ENCODE measurements around the gene GOSR1.
"Not testable (repeated sequence)": the region's sequence is repeated elsewhere in the genome, so short reads cannot be mapped to it uniquely, and the experiment has no call there.

The GOSR1 gene

DNA sequence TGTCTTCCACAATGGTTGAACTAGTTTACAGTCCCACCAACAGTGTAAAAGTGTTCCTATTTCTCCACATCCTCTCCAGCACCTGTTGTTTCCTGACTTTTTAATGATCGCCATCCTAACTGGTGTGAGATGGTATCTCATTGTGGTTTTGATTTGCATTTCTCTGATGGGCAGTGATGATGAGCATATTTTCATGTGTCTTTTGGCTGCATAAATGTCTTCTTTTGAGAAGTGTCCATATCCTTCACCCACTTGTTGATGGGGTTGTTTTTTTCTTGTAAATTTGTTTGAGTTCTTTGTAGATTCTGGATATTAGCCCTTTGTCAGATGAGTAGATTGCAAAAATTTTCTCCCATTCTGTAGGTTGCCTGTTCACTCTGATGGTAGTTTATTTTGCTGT lies 84.6 kb downstream of the GOSR1 start:
- DNase-seq (ENCODE audit: low read depth, low spot score): not testable (repeated sequence)

DNA sequence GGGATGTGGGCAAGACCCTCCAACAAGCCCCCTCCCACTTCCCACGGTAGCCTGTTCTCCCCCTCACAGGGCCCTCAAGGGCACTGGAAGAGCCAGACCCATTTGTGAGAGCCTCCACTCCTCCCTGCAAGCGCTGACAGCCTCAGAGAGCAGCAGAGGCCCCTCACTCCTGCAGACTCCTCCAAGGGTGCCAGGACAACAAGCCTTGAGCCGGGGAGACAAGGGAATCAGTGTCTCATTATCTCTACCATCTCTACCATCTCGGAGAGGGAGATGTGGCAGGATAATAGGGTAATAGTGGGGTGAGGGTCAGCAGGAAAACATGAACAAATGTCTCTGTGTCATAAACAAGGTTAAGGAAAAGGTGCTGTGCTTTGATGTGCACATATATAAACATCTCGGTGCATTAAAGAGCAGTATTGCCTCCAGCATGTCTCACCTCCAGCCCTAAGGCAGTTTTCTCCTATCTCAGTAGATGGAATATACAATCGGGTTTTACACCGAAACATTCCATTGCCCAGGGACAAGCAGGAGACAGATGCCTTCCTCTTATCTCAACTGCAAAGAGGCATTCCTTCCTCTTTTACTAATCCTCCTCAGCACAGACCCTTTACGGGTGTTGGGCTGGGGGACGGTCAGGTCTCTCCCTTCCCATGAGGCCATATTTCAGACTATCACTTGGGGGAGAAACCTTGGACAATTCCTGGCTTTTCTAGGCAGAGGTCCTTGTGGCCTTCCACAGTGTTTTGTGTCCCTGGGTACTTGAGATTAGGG lies 86.1 kb downstream of the GOSR1 start:
- DNase-seq (ENCODE audit: low read depth, low spot score): not testable (repeated sequence)

DNA sequence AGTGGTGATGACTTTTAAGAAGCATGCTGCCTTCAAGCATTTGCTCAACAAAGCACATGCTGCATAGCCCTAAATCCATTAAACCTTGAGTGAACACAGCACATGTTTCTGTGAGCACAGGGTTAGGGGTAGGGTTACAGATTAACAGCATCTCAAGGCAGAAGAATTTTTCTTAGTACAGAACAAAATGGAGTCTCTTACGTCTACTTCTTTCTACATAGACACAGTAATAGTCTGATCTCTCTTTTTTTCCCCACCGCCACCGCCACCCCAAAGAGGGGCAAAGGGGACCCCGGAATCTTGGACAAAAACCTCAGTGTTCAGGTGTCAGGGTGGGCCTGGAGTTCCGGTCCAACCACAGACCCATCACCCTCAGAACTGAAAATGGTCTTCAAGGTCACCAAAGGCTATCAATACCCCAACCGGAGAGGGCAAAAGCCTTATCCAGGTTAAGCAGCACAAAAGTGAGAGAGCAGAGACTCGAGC lies 86.7 kb downstream of the GOSR1 start:
- DNase-seq (ENCODE audit: low read depth, low spot score): not testable (repeated sequence)

DNA sequence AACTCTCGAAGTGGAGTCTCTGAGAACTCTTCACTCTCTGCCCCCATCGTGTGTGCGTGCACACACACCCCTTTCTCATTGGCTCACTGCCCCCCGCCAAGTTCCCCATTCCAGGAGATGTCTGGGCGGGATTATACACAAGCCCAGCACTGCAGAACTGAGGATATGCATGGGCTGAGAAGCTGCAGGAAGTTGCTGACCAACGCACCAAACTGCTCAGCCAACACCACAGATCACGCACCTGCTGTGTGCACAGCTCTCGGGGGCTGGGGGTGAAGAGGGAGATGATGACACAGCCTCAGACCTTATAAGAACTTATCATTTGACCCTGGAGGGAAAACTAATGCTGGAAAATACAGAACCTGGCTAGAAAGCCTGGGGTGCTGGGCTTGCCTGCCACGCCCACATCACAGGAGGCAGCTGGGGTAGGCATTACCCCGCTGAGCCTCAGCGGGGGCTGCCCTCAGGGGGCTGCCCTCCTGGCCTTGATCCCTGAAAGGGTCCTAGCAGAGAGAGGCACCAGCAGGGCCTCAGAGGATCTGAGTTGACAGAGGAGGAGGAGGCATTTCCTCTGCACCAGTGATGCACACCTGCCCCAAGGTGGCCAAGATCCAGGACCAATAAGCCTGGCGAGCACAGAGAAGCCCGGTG lies 87.3 kb downstream of the GOSR1 start:
- DNase-seq (ENCODE audit: low read depth, low spot score): not testable (repeated sequence)

DNA sequence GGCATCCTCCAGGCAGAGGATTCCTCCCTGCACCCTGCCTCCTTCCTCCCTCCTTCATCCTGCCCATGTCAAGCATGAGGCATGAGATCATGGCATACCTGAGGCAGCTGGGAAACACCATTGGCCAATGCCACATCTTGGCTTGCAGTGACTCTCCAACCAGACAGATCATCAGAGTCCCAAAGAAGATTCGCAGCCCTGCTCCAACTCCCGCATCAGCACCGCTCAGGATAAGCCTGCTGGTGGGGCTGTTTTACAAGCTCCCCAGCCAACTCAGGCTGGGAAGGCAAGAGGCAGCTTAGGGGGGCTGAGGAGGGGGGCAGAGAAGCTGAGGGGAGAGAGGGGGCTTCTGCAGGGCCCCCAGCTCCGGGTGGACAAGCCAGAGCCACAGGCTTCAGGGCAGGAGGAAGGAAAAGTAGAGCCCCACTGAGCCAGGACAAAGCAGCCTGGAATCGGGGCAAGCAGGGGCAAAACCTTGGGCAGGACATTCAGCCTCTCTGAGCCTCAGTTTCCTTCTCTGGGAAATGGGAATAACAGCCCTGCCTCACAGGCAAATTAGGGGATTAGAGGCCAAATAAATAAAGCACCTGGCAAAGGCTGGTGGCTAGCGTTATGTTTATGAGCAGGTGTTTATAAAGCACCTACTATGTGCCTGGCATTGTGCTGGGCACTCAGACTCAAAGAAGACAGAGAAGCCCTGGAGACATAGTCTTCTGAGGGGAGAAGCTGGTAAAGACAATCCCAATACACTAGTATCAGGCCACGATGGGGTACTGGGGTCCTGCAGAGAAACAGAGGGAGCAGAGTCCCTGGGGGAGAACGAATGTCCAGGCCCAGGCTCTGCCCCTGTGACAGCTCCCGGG lies 88.1 kb downstream of the GOSR1 start:
- no peak for DNase-seq (ENCODE audit: low read depth, low spot score)

DNA sequence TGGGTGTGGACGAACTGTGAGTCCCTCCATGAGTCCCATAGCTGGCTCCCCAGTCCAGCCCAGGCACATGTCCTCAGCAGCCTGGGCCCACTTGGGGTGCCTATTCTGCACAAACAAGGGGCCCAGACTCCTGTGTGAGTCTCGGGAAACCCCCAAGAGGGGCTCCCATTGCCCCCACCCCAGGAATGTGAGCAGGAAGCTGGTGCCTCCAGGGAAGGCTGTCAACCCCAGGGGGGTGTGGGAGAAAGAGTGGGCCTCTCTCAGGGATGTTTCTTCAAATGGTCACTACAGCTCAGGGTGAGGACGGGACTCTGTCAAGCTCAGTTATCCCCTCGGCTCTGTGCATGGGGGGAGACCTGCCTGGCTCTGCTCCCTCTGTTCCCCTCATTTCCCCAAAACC lies 88.9 kb downstream of the GOSR1 start:
- DNase-seq (ENCODE audit: low read depth, low spot score): not testable (repeated sequence)

DNA sequence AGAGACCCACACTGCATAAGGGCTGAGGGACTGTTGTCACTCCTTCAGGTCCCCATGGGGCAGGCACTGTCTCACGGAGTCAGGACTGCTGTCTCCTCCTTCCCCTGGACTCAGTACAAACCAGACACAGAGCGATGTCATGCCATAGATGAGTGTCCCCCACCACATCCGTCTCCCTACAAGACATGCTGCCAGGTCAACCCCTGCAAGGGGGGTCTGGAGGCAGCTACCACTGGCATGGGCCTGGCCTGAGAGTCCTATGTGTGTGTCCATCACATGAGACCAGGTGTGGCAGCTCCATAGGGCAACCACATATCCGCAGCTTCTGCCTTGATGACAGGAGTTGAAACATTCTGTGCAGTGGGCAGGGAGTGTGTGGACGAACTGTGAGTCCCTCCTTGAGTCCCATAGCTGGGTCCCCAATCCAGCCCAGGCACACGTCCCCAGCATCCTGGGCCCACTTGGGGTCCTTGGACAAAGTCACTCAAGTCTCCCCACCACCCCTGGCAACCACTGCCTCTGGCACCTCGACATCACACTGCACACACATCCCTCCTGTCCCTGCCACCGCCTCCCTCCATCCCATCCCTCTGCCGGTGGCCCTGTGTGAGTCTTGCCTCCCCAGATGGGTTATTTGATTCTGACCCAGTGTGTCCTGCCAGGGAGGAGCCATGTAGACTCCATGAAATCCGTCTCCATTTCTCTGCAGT lies 89.5 kb downstream of the GOSR1 start:
- not testable (repeated sequence) for DNase-seq (ENCODE audit: low read depth, low spot score)

DNA sequence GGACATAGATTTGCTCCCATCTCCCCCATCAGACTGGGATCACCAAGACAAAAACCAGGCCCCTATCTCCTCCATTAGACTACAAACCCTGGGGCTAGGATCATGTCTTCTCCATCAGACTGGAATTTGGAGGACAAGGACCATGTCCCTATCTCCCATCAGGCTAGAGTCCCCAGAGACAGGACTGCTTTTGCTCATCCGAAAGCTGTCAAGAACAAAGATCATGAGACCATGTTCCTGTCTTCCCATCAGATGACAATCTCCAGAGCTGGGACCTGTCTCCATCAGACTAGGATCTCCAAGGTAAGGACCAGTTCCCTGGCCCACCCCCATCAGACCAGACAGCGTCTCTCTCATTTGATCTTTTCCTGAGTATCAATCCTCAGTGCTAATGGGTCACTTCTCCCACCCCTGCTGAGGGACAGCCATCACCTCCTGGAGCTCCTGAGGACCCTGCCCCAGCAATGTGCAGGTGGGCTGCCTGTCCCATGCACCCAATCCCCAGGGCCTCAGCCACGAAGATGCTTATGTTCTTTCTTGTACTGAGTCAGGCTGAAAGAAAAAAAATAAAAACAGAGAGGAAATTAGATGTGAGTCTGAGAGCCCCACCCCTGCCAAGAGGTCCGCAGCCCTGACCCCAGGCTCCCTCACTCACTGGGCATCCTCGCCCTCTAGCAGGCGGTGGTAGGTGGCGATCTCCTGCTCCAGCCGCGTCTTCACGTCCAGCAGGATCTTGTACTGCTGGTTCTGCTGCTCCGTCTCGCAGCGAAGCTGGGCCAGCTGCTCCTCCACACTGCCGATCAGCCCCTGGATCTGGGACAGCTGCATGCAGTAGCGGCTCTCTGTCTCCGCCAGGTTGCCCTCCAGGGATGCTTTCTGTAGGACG lies 90.3 kb downstream of the GOSR1 start:
- DNase-seq (ENCODE audit: low read depth, low spot score): no peak

DNA sequence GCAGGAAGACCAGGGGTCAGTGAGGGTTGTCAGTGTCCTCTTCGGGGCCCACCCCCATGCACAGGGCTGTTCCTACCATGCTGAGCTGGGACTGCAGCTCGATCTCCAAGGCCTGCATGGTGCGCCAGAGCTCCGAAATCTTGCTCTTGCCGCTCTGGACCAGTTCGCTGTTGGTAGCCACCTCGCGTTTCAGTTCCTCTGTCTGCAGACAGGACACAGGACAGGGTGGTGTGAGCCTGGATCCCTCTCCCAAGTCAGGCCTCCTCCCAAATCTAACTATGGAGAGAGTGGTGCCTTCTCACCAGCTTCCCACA lies 90.9 kb downstream of the GOSR1 start:
- no peak for DNase-seq (ENCODE audit: low read depth, low spot score)

DNA sequence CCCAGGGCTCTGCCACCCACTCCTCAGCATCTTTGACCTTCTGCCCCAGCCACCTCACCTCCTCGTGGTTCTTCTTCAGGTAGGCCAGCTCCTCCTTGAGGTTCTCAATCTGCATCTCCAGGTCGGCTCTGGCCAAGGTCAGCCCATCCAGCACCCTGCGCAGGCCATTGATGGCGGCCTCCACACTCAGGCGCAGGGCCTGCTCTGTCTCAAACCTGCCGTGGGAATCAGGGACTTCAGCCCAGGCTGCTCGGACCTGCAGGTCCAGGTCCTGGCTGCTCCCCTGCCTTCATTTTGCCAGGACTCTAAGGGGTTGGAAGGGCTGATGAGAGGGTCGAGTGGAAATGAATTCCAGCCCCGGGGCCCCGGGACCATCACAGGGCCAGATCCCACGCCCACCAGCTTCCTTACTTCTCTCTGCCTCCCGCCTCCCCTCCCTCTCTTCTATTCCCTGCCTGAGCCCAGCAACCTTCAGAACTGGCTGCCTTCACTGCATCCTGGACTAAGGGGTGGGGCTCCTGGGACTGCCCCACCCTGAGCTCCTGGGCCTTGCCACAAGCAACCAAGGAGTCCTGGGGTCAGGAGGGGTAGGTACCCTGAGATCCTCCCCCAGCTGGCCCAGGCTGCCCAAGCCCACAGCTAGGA lies 92.4 kb downstream of the GOSR1 start:
- DNase-seq (ENCODE audit: low read depth, low spot score): not testable (repeated sequence)

DNA sequence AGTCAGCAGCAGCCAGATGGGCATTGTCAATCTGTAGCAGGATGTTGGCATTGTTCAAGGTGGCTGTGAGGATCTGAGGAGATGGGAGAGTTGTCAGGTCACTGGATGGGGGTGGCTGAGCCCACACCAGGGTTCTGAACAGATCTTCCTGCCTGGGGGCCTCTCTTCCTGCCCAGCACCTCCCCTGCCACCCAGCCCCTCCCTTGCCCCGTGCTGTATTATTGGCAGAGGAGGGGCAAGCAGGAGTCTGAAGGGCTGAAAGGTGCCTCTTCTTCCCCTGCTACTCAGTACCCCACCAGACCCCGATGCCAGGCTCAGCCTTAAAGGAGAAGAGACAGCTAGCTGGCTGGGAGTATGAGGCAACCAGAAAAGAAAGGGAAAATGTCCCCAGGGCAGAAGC lies 93.0 kb downstream of the GOSR1 start:
- no peak for DNase-seq (ENCODE audit: low read depth, low spot score)

DNA sequence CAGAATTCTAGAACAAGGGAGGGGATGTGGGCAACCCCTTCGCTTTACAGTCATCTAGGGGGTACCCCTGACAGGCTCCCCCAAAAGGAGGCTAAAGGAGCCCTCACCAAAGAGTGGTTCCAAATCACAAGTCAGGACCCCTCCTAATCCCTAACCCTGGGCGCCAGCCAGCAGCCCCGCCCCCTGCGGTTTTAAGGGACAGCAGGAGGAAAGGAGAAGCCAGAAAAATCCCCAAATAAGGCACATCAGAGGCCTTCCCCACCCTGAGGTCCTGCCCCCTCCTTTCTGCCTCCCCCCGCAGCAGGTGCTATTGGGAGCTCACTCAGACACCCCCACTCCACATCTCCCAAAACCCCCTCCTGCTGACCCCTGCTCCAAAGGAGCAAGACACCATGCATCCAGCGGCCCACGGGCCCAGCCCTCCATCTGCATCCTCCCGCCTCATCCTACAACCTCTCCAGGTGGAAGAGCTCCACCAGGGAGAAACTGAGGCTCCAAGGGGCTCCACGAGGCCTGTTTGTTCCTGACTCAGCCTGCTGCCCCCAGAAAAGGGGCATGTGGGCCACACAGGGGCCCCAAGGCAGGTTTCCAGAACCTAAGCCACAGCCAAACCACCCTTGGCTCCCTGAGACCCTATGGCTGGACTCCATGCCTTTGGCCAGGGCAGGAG lies 93.5 kb downstream of the GOSR1 start:
- DNase-seq (ENCODE audit: low read depth, low spot score): no peak

DNA sequence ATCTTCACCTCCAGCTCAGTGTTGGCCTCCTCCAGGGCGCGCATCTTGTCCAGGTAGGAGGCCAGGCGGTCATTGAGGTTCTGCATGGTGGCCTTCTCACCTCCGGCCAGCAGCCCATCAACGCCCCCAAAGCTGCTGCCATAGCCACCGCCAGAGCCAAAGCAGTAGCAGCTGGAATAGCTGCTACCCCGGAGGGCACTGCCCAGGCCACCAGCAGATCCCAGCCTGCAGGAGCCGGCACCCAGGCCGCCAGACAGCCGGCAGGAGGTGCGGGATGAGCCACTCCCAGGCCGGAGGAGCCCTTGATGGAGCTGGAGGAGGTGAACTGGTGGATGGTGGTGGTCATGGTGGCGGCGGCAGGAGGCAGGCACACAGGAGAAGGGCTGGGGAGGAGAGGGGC lies 94.2 kb downstream of the GOSR1 start:
- not testable (repeated sequence) for DNase-seq (ENCODE audit: low read depth, low spot score)

DNA sequence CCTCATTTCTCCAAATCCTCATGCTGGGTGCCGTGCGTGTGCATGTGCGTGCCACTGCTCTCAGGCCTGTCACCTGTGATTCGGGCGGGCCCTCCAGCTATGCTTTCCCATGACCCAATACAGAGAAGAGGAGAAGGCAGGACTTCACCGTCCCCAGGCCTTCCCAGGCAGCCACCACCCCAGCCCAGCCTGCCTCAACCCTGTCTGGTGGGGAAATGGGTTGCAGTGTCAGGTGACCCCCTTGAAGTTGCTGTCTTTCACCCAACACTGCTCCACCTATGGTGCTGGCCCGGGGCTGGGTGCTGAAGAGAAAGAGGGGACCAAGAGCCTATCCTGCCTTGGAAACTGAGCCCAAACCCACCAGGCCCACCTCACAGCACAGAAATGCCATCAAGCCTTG lies 94.7 kb downstream of the GOSR1 start:
- DNase-seq (ENCODE audit: low read depth, low spot score): no peak

DNA sequence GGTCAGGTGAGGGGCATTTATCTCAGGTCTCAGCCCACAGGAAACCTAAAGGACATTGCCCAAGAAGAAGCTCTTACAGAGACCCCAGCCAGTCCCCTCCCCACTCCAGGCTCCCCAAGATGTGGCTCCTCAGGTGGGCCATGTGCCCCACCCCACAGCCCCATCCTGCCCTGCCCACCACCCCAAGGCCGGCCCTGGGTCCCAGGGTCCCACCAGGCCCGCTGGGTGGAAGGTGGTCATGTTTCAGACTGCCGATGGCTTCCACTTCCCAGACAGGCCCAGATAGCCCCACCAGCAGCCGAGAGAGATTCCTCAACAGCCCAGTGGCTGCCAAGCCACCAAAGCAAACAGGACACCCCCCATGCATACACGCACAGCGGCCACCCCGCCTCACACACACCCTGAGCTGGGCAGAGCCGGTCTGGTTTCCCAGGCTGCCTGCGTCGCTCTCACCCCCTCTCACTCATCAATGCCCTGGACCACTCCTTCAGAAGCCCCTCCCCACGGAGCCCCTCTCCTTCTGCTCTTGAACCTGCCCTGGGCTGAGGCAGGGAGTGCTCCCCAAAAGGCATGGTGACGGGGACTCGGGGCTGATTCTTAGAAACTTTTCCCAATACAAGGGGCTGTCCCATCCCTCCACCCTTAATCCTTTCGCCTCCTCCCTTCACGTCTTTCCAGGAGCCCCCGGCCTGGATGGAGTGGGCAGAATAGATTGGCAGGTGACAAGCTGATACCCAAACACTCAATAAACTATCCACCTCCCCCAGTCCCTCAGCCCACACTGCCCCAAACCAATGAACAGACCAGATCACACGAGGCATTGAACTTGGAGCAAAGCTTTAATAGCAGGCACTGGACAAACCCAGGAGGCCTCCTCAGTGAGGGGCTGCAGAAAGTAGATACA lies 95.7 kb downstream of the GOSR1 start:
- DNase-seq (ENCODE audit: low read depth, low spot score): not testable (repeated sequence)

DNA sequence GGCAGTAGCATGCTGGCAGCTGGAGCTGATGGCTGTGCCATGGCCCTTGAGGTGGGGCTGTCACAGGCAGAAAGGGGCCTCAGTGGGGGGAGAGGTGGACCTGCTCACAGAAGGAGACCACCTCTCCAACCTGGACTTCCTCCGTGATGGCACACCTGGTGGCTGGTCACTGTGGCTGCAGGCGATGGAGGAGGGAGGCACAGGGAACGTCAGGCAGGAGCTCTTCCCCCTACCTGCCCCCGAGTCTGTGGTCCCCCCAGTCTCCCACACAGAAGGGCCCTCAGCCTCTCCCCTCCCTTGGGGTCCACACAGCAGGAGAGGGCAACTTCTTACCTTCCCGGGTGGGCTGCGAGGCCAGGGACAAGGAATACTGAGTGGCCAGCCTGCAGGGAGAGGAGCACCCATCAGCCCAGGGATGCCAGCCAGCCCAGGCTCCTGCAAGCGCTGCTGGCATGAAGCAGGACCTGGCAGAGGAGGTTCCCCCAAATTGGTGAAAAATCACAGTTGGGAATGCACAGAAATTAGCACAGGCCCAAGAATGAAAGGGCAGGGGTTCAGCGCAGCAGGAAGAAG lies 96.5 kb downstream of the GOSR1 start:
- no peak for DNase-seq (ENCODE audit: low read depth, low spot score)

DNA sequence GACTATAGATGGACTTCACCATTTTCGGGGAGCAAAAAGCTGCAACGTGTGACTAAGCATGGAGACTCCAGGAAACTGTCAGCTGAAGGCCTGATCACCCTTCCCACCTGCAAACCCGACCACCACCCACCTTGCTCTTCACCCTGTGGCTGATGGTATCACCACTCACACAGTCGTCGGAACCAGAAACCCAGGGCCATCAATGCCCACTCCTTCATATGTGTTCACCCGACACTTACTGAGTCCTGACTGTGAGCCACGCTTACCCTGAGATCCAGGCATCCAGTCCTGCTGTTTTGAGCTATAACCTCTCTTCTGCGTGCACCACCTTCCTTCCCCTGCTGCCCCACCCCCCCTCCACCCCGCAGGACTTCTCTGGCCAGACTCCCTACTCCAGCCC lies 97.1 kb downstream of the GOSR1 start:
- not testable (repeated sequence) for DNase-seq (ENCODE audit: low read depth, low spot score)

DNA sequence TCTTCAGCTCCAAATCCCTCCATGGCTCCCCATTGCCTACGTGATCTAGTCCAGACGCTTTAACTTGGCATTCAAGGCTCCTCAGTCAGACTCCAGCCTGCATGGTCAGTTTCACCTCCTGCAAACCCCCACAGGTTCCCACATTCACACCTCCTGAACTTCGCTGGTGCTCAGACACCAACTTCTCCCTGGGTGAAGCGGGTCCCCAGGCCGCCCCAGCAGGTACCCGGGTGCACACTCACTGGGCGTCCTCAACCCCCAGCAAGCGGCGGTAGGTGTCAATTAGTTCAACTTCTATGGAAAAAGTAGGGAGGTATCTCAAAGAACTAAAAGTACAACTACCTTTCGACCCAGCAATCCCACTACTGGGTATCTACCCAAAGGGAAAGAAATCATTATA lies 97.6 kb downstream of the GOSR1 start:
- DNase-seq (ENCODE audit: low read depth, low spot score): not testable (repeated sequence)
